GM19099 (cell line): ENCODE results near the gene CSTB.

Experiments
- POLR2A ChIP-seq: IDR thresholded peaks from 3 replicates; pipeline ENCODE4 v1.6.1; 2011; ENCODE audit warnings: low read depth; ENCODE audit not compliant: insufficient read length; ENCODE audit errors: extremely low read depth

Gene CSTB

GRCh38 chr21:43812957-43813655, 37.0 kb upstream of the CSTB start:
- TF ChIP-seq POLR2A = no peak

GRCh38 chr21:43812139-43812821, 36.2 kb upstream of the CSTB start:
- no peak for TF ChIP-seq POLR2A

- no peak for TF ChIP-seq POLR2A
These were observed 35.4 kb upstream of the CSTB start for GRCh38 chr21:43811262-43812105.

GRCh38 chr21:43810505-43811261, 34.6 kb upstream of the CSTB start:
- TF ChIP-seq POLR2A = no peak

GRCh38 chr21:43809853-43810504, 33.9 kb upstream of the CSTB start:
- no peak for TF ChIP-seq POLR2A

GRCh38 chr21:43809346-43809799, 33.3 kb upstream of the CSTB start:
- TF ChIP-seq POLR2A = no peak

- no peak for TF ChIP-seq POLR2A
These were observed 32.7 kb upstream of the CSTB start for GRCh38 chr21:43808832-43809251.

- TF ChIP-seq POLR2A = no peak
These were observed 32.3 kb upstream of the CSTB start for GRCh38 chr21:43808367-43808766.

GRCh38 chr21:43806017-43806710, 30.1 kb upstream of the CSTB start:
- TF ChIP-seq POLR2A = no peak

GRCh38 chr21:43805275-43805800, 29.2 kb upstream of the CSTB start:
- no peak for TF ChIP-seq POLR2A

- no peak for TF ChIP-seq POLR2A
These were observed 27.6 kb upstream of the CSTB start for GRCh38 chr21:43803558-43804300.

- TF ChIP-seq POLR2A = no peak
These were observed 26.7 kb upstream of the CSTB start for GRCh38 chr21:43802713-43803313.
